Neural crest cell (in vitro differentiated cells): ENCODE measurements around the gene KIF18A. TPM values are rescaled to one million over a fixed set of nuclear protein-coding genes. Genes with fewer than 3 reads are reported as not detected.
"Not testable (repeated sequence)": the region's sequence is repeated elsewhere in the genome, so short reads cannot be mapped to it uniquely, and the experiment has no call there.

Source experiments
- DNase-seq: peaks from one replicate; pipeline ENCODE4 v3.0.0; 2021; ENCODE audit warnings: low read depth, mixed read lengths, low spot score
- H3K27ac Mint-ChIP-seq: one replicate; pipeline ENCODE4 v1.8.0; 2021; ENCODE audit warnings: mild to moderate bottlenecking, mixed read lengths; ENCODE audit not compliant: unreplicated experiment
- H3K27me3 Mint-ChIP-seq: 2 replicates; pipeline ENCODE4 v1.8.0; 2021; ENCODE audit warnings: low read depth, mild to moderate bottlenecking, mixed read lengths
- H3K36me3 Mint-ChIP-seq: 2 replicates; pipeline ENCODE4 v1.8.0; 2021; ENCODE audit warnings: low read depth, mild to moderate bottlenecking, mixed read lengths
- H3K4me1 Mint-ChIP-seq: 2 replicates; pipeline ENCODE4 v1.8.0; 2021; ENCODE audit warnings: mixed read lengths
- H3K4me3 Mint-ChIP-seq: one replicate; pipeline ENCODE4 v1.8.0; 2021; ENCODE audit warnings: mild to moderate bottlenecking, mixed read lengths
- H3K9me3 Mint-ChIP-seq: 2 replicates; pipeline ENCODE4 v1.8.0; 2021; ENCODE audit warnings: mixed read lengths
- CTCF ChIP-seq: fragments of 200-600 bp; sonication (generic); conservative IDR thresholded peaks from 2 replicates; pipeline ENCODE4 v1.5.0; 2021; ENCODE audit warnings: antibody characterized with exemption, mild to moderate bottlenecking
- total RNA-seq: library from RNA; stranded (reverse); gene quantifications from 2 replicates; pipeline ENCODE4 v1.2.1, GENCODE V29; 2021

The KIF18A gene
- total RNA-seq, 1 donor from 2014 or later = 28.2 TPM

GRCh38 chr11:28105869-28106268, 2.1 kb downstream of the KIF18A start:
- H3K36me3 Mint-ChIP-seq = no peaks in the 10 kb centered on the region
- no peak for TF ChIP-seq CTCF
- H3K4me3 Mint-ChIP-seq = peak overlapping the region; percentile 99
- H3K4me1 Mint-ChIP-seq = peaks cover 50% of the 10 kb centered on the region
- H3K27me3 Mint-ChIP-seq = no peaks in the 10 kb centered on the region
- H3K9me3 Mint-ChIP-seq = no peaks in the 10 kb centered on the region
- DNase-seq = no peak
- H3K27ac Mint-ChIP-seq = no peak overlapping the region

GRCh38 chr11:28104984-28105383, 3.0 kb downstream of the KIF18A start:
- no peaks in the 10 kb centered on the region for H3K27me3 Mint-ChIP-seq

GRCh38 chr11:28104425-28104824, 3.5 kb downstream of the KIF18A start:
- TF ChIP-seq CTCF = no peak
- H3K36me3 Mint-ChIP-seq = no peaks in the 10 kb centered on the region

More at GRCh38 chr11:28104984-28105383, 3.0 kb downstream of the KIF18A start:
- Mint-ChIP-seq H3K27ac (no peak overlapping the region), H3K4me3 (peak overlapping the region; percentile 50), H3K36me3 (no peaks in the 10 kb centered on the region), H3K4me1 (peaks cover 41% of the 10 kb centered on the region), H3K9me3 (no peaks in the 10 kb centered on the region)
- no peak for TF ChIP-seq CTCF
- no peak for DNase-seq

GRCh38 chr11:28102300-28102699, 5.7 kb downstream of the KIF18A start:
- H3K9me3 Mint-ChIP-seq, H3K36me3 Mint-ChIP-seq, H3K27ac Mint-ChIP-seq, H3K27me3 Mint-ChIP-seq, DNase-seq, H3K4me3 Mint-ChIP-seq: not testable (repeated sequence)
- peaks cover 19% of the 10 kb centered on the region for H3K4me1 Mint-ChIP-seq

More at GRCh38 chr11:28104425-28104824, 3.5 kb downstream of the KIF18A start:
- H3K9me3 Mint-ChIP-seq = no peaks in the 10 kb centered on the region
- no peak for DNase-seq
- H3K27me3 Mint-ChIP-seq = no peaks in the 10 kb centered on the region
- H3K4me1 Mint-ChIP-seq = peaks cover 39% of the 10 kb centered on the region
- no peak overlapping the region for H3K27ac Mint-ChIP-seq
- no peak overlapping the region for H3K4me3 Mint-ChIP-seq

GRCh38 chr11:28100665-28101064, 7.3 kb downstream of the KIF18A start:
- DNase-seq = no peak
- Mint-ChIP-seq H3K27me3 (no peaks in the 10 kb centered on the region), H3K27ac (no peak overlapping the region), H3K4me1 (peaks cover 11% of the 10 kb centered on the region), H3K4me3 (no peak overlapping the region), H3K36me3 (peaks cover 3% of the 10 kb centered on the region), H3K9me3 (no peaks in the 10 kb centered on the region)
- no peak for TF ChIP-seq CTCF

- no peak overlapping the region for H3K27ac Mint-ChIP-seq
- H3K9me3 Mint-ChIP-seq = no peaks in the 10 kb centered on the region
- no peak for DNase-seq
- H3K36me3 Mint-ChIP-seq = peaks cover 6% of the 10 kb centered on the region
- H3K4me3 Mint-ChIP-seq = no peak overlapping the region
- no peaks in the 10 kb centered on the region for H3K27me3 Mint-ChIP-seq
- TF ChIP-seq CTCF = no peak
- peaks cover 7% of the 10 kb centered on the region for H3K4me1 Mint-ChIP-seq
These were observed 8.2 kb downstream of the KIF18A start for GRCh38 chr11:28099715-28100114.
